Measurements from ENCODE around the gene TMSB10. TPM values are rescaled to one million over a fixed set of nuclear protein-coding genes. Genes with fewer than 3 reads are reported as not detected.

Gene TMSB10
- total RNA-seq, 1 donor from 2014 or later, result 2,498 TPM

GRCh38 chr2:84880645-84881521 lies 24.6 kb upstream of the TMSB10 start, which contains the start of gene TRABD2A:
Gene TRABD2A (minus strand): TSS chr2:84881084. CDS start chr2:84881039, 45 bp downstream.
- no peak for DNase-seq

- DNase-seq, result peak; percentile 53
These were observed 23.7 kb upstream of the TMSB10 start for GRCh38 chr2:84881581-84882413.

DNA sequence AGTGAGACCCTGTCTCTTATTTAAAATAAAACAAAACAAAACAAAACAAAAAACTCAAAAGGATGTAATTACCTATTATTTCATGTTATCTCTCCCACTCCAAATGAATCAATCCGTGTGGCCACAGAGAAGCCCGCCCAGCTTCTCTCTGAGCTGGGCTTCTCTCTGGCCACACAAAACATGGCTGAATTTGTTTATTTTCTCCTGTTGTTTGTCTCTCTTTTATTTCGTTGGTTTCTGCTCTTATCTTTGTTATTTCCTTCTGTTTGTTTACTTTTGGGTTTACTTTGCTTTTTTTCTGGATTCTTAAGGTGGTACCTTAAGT lies 23.1 kb upstream of the TMSB10 start:
- no peak for DNase-seq

DNA sequence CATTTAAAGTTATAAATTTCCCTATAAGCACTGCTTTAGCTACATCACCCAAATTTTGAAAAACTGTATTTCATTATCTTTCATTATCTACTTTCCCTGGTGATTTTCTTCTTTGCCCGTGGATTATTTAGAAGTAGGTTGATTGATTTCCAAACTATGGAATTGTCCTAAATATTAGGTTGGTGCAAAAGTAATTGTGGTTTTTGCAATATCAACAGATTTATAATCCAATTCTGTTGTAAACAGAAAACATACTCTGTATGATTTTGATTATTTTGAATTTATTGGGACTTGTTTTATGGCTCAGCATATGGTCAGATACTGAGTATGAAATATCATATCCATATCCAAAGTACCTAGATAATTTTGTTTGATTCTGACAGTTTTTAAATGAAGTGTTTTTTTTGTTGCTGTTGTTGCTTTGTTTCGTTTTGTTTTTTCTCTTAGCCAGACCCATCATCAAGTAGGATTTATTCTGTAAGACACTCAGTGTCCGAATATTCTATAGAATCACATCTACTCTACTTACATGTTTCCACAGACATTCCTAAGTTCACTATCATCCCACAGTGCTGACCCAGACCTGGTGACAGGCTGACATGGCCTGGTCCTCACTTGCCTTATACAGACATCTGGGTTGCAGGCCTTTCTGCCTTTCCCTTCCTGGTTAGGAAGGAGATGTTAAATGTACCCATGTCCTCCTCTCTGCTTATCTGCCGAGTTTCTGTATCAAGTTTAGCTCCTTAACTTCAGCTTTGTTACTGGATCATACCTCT lies 22.5 kb upstream of the TMSB10 start:
- DNase-seq, result no peak

- no peak for DNase-seq
These were observed 21.0 kb upstream of the TMSB10 start for GRCh38 chr2:84884449-84884848.

- no peak for DNase-seq
These were observed 20.3 kb upstream of the TMSB10 start for GRCh38 chr2:84885111-84885510.

GRCh38 chr2:84886791-84887190 lies 18.7 kb upstream of the TMSB10 start:
- no peak for DNase-seq

DNA sequence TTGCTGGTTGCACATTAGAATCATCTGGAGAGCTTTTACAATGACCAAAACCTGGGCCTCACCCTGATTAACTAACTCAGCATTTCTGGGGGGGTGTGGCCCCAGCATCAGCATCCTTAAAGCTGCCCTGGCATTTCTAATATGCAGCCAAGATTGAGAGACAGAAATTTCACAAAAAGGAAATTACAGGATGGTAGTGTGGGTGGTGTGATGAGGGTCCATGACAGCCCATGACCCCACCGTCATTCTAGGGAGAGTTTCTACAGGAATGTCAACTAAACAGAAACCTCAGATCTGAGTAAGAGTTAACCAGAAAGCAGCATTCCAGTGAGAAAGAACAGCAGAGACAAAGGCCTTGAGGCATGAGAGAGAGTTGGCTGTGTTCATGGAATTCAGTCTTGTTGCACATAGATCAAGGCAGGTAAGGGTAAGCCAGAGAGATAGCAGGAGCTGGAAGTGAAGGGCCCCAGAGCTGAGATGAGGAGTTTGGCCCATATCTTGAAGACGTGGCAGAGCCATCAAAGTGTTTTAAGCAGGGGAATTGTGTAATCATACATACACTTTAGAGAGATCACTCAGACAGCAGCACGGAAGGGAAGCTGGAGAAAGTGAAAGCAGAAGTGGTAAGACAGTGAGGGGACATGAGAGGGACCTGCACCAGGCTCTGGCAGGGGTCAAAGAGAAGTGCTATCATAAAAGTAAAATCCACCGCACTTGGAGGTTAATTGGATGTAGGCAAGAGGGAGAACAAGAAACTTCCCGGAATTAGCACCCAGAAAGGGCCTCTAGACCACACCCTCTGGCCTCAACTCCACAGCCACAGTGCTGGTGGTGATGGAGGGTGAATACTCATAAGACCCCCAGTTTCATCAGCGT lies 16.8 kb upstream of the TMSB10 start:
- DNase-seq, result no peak

DNA sequence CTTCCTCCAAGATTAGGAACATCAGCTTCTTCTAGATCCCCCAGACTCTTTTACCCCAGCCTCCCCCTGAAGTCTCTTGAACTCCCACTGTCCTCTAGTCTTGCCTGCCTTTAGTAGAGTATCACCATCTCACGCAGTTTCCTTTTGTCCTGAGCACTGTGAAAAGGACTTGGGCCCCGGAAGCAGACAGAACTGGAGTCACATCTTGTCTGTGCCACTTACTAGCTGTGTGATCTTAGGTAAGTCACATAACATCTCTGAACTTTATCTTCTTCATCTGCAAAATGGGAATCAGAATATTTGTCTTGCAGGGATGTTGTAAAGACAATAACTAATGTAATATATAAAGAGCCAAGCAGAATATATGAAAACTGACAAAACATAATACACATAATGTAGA lies 16.1 kb upstream of the TMSB10 start:
- DNase-seq, result no peak

GRCh38 chr2:84891355-84892010 lies 14.0 kb upstream of the TMSB10 start:
- no peak for DNase-seq

DNA sequence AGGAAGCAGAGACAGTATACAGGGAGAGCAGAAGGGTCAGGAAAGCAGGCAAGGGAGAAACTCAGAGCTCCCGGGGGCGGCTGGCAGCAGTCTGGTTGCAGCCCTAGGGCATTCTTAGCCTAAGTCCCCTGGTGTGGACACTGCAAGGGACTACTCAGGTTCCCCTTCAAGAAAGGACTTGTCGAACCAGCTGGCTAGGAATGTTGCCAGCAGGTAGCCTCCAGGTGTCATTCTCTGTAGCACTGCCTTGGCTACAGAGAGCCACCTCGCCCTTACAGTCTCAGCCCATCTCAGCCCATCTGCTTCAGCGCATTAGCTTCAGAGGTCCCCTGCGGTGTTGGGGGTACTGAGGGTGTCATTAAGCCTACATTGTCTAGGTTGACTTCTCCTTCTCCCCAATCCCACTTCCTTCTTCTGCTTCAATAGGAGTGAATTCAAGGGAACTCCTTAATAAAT lies 11.3 kb upstream of the TMSB10 start:
- DNase-seq, result no peak

DNA sequence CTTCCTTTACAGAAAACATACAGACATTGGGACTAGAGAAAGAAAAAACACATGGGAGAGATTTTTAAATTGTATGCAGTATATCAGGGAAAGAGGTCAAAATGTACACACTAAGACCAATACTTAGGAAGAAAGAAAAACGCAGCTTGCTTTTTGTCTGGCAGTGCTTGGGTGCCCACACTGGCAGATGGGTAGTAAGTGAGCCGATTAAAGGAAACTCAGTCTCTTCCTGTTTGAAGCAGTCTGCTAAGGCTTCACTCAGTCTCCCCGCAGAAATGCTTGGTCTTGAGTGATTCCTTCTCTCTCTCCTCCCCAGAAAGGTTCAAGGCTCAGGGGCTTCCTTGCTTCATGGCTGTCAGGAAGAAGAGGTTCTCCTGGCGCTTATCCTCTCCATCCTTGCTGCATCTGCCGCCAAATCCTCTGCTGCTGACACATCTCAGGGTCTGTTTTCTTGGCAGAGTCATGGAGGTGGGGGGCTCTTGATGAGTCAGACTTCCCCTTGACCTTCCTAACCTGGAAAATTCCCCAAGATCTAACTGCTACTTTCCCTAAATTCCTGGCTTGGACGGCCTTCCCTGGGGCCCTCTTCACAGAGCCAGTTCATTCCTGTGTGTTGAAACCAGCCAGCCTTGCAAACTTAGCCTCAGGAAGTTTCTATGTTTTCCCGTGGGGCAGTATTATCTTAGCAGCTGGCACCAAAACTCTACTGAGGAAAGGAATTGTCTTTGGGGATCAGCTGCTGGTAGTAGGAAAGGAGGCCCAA lies 10.5 kb upstream of the TMSB10 start:
- no peak for DNase-seq

- no peak for DNase-seq
These were observed 8.9 kb upstream of the TMSB10 start for GRCh38 chr2:84896567-84896966.

GRCh38 chr2:84897773-84898172 lies 7.7 kb upstream of the TMSB10 start:
- DNase-seq, result no peak

DNA sequence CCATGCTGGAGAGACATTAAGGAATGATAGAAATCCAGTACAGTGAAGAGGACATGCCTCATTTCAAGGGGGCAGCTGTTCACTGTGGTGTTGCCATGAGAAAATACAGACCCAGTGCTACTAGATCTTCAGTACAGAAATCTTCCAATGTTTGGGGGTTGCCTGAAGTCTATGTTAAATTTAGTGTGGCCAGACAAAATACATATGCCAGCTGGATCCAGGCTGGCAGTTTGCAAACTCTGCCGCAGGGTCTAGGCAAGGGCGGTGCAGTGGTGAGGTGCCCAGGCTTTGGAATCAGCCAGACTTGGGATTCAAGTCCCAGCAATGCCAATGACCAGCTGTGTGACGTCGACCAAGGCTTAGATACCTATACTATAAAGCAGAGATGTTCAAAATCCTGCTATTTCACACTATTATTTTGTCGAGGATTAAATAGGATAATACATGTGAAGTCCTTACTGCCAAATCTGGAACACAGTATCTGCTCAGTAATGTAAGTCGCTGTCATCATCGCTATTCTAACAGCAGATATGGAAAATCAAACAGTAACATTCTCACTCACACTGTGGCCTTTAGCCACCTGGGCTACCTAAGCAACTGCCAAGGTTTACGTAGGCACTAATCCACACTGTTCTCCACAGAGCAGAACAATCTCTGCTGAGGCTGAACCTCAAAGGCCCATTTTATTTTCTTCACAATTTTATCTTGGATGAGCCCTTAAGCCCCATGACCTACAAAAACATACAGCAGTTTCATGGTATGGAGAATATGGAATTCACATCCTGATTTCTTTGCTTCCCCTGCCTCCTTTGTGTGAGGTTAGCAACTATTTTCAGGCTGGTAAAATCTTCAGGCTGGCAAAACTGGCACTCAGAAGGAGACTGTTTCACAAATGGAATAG lies 5.9 kb upstream of the TMSB10 start:
- DNase-seq, result no peak

DNA sequence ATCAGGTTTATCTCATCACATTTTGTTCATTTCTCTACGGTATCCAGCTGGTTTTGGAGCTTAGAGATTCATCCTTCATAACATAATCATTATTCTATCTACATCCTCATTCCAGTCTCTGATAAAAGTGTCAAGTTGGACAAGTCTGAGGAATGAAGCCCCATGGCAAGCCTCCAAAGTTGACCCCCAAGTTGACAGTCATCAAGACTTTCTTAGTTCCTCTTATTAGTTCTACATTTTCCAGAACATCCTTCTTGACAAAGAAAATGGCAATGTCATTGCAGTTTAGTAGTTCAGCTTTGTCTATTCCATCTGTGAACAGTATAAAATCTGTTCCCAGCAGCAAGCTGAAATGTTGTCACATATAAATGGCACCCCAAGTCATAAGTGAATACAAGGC lies 4.5 kb upstream of the TMSB10 start:
- no peak for DNase-seq

DNA sequence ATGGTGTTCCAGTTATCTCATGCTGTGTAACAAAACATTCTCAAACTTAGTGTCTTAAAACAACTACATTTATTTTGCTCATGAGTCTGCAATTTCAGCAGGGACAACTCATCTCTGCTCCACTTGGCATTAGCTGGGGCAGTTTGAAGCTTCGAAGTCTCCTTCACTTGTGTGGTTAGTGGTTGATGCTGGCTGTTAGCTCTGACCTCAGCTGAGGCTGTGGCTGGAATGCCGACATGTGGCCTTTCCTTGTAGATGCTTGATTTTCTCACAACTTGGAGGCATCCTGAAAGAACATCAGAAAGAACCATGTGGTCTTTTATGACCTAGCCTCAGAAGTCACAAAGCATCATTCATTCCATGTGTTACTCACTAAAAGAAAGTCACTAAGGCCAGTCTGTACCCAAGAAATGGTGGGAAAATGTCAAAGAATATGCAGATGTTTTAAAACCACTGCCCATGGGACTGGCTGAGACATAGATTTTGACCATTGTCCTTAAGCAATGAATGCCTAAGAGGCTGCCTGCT lies 3.8 kb upstream of the TMSB10 start:
- no peak for DNase-seq

- DNase-seq, result no peak
These were observed 2.9 kb upstream of the TMSB10 start for GRCh38 chr2:84902526-84902925.

DNA sequence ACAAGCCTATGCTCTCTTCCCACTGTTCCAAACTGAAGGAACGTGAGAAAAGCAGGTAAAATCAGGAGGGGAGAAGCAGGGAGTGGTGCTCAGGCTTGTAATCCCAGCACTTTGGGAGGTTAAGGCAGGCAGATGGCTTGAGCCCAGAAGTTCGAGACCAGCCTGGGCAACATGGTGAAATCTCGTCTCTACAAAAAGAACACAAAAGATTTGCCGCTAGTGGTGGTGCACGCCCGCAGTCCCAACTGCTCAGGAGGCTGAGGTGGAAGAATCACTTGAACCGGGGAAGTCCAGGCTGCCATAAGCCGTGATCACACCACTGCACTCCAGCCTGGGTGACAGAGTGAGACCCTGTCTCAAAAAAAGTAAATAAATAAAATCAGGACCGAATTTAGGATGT lies 1.3 kb upstream of the TMSB10 start:
- DNase-seq, result no peak
